Chondrocyte (in vitro differentiated cells): ENCODE results near the gene CST4. TPM values are rescaled to one million over a fixed set of nuclear protein-coding genes. Genes with fewer than 3 reads are reported as not detected.

Experiments used
- DNase-seq: peaks from one replicate; pipeline ENCODE4 v3.0.0; 2021; ENCODE audit warnings: mixed read lengths, low spot score
- H3K27ac Mint-ChIP-seq: one replicate; pipeline ENCODE4 v1.8.0; 2021; ENCODE audit warnings: mild to moderate bottlenecking, moderate library complexity, mixed read lengths; ENCODE audit not compliant: unreplicated experiment
- H3K27me3 Mint-ChIP-seq: 2 replicates; pipeline ENCODE4 v1.8.0; 2021; ENCODE audit warnings: low read depth, mixed read lengths
- H3K36me3 Mint-ChIP-seq: 2 replicates; pipeline ENCODE4 v1.8.0; 2021; ENCODE audit warnings: low read depth, mixed read lengths
- H3K4me1 Mint-ChIP-seq: 2 replicates; pipeline ENCODE4 v1.8.0; 2021; ENCODE audit warnings: low read depth, mild to moderate bottlenecking, mixed read lengths
- H3K4me3 Mint-ChIP-seq: one replicate; pipeline ENCODE4 v1.8.0; 2021; ENCODE audit warnings: mild to moderate bottlenecking, moderate library complexity, mixed read lengths; ENCODE audit not compliant: unreplicated experiment
- H3K9me3 Mint-ChIP-seq: 2 replicates; pipeline ENCODE4 v1.8.0; 2021; ENCODE audit warnings: low read depth, mixed read lengths
- CTCF ChIP-seq: fragments of 200-600 bp; sonication (generic); IDR thresholded peaks from 2 replicates; pipeline ENCODE4 v1.5.0; 2021; ENCODE audit warnings: antibody characterized with exemption, mild to moderate bottlenecking, moderate library complexity
- total RNA-seq: library from RNA; stranded (reverse); gene quantifications from 3 replicates; pipeline ENCODE4 v1.2.1, GENCODE V29; 2021

CST4 gene
- total RNA-seq, 1 donor from 2014 or later = not detected

- Mint-ChIP-seq H3K4me1 (peaks cover 24% of the 10 kb centered on the region), H3K27ac (no peak overlapping the region), H3K4me3 (no peak overlapping the region), H3K27me3 (no peaks in the 10 kb centered on the region), H3K9me3 (no peaks in the 10 kb centered on the region), H3K36me3 (no peaks in the 10 kb centered on the region)
- DNase-seq = no peak
- TF ChIP-seq CTCF = no peak
Measured at GRCh38 chr20:23654717-23655116, 34.1 kb downstream of the CST4 start.

GRCh38 chr20:23654000-23654399 lies 34.8 kb downstream of the CST4 start:
- no peak for DNase-seq
- TF ChIP-seq CTCF = no peak
- no peak overlapping the region for H3K4me3 Mint-ChIP-seq
- H3K4me1 Mint-ChIP-seq = peaks cover 19% of the 10 kb centered on the region
- no peaks in the 10 kb centered on the region for H3K27me3 Mint-ChIP-seq
- no peaks in the 10 kb centered on the region for H3K9me3 Mint-ChIP-seq
- no peak overlapping the region for H3K27ac Mint-ChIP-seq
- H3K36me3 Mint-ChIP-seq = no peaks in the 10 kb centered on the region

GRCh38 chr20:23653400-23653938 lies 35.4 kb downstream of the CST4 start:
- no peak for DNase-seq
- Mint-ChIP-seq H3K36me3 (no peaks in the 10 kb centered on the region), H3K4me3 (no peak overlapping the region), H3K27me3 (no peaks in the 10 kb centered on the region), H3K4me1 (peaks cover 15% of the 10 kb centered on the region), H3K27ac (no peak overlapping the region), H3K9me3 (no peaks in the 10 kb centered on the region)
- no peak for TF ChIP-seq CTCF

- Mint-ChIP-seq H3K27ac (no peak overlapping the region), H3K9me3 (no peaks in the 10 kb centered on the region), H3K27me3 (no peaks in the 10 kb centered on the region), H3K4me3 (no peak overlapping the region), H3K4me1 (peaks cover 11% of the 10 kb centered on the region), H3K36me3 (no peaks in the 10 kb centered on the region)
- no peak for TF ChIP-seq CTCF
- no peak for DNase-seq
Measured at GRCh38 chr20:23652926-23653325, 35.9 kb downstream of the CST4 start.

GRCh38 chr20:23652371-23652770 lies 36.5 kb downstream of the CST4 start:
- Mint-ChIP-seq H3K27me3 (no peaks in the 10 kb centered on the region), H3K4me3 (no peak overlapping the region), H3K27ac (no peak overlapping the region), H3K36me3 (no peaks in the 10 kb centered on the region), H3K9me3 (no peaks in the 10 kb centered on the region), H3K4me1 (peaks cover 11% of the 10 kb centered on the region)
- no peak for DNase-seq
- no peak for TF ChIP-seq CTCF
